Measurements from ENCODE around the gene AP1G2. TPM values are rescaled to one million over a fixed set of nuclear protein-coding genes. Genes with fewer than 3 reads are reported as not detected.

AP1G2 gene
- polyA plus RNA-seq, 1 of the 3 experiments (the other 2 are of a cell fraction), result 88.3 TPM

DNA sequence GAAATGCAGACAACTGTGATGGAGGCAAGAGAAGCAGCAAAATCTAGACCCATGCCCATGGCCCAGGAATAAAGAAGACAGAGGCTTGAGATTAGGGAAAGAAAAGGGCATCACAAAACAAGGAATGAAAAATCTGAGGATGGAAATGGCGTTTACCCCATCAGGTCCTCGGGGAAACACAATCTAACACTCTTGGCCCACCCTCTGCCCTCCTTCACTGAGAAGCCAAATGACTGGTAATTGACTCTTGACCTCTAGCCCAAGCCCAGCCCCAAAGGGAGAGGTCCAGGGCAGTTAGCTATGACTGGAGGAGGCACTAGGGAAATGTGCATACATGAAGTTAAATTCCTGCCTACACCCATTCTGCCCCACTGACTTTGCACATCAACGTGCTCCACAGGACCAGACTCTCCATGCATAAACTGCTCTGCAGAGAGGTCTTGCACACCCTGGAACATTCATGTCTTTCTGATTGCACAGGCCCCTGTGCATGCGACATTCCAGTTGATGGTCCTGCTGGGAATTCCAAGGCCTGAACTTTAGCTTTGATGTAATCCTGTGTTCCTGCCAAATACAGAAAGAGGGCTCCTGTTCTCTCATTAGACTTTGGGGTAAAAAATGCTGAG, 21.7 kb downstream of the AP1G2 start (continued):
- TF ChIP-seq, protein P1, sequence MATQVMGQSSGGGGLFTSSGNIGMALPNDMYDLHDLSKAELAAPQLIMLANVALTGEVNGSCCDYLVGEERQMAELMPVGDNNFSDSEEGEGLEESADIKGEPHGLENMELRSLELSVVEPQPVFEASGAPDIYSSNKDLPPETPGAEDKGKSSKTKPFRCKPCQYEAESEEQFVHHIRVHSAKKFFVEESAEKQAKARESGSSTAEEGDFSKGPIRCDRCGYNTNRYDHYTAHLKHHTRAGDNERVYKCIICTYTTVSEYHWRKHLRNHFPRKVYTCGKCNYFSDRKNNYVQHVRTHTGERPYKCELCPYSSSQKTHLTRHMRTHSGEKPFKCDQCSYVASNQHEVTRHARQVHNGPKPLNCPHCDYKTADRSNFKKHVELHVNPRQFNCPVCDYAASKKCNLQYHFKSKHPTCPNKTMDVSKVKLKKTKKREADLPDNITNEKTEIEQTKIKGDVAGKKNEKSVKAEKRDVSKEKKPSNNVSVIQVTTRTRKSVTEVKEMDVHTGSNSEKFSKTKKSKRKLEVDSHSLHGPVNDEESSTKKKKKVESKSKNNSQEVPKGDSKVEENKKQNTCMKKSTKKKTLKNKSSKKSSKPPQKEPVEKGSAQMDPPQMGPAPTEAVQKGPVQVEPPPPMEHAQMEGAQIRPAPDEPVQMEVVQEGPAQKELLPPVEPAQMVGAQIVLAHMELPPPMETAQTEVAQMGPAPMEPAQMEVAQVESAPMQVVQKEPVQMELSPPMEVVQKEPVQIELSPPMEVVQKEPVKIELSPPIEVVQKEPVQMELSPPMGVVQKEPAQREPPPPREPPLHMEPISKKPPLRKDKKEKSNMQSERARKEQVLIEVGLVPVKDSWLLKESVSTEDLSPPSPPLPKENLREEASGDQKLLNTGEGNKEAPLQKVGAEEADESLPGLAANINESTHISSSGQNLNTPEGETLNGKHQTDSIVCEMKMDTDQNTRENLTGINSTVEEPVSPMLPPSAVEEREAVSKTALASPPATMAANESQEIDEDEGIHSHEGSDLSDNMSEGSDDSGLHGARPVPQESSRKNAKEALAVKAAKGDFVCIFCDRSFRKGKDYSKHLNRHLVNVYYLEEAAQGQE (IDR thresholded peaks at IDR 0.05; ENCODE audit: low read depth, low read length), result no peak
- TF ChIP-seq GABPA (IDR thresholded peaks at IDR 0.05; ENCODE audit: low read depth) (no peak), POLR2AphosphoS5 (IDR thresholded peaks at IDR 0.05; ENCODE audit: low read depth, low read length) (no peak), TCF12 (IDR thresholded peaks at IDR 0.05) (no peak), EZH2phosphoT487 (IDR thresholded peaks at IDR 0.05; ENCODE audit: borderline replicate concordance, low read depth) (no peak)
- TF ChIP-seq, protein P2, sequence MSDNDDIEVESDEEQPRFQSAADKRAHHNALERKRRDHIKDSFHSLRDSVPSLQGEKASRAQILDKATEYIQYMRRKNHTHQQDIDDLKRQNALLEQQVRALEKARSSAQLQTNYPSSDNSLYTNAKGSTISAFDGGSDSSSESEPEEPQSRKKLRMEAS (IDR thresholded peaks at IDR 0.05; ENCODE audit: low read depth), result no peak
- TF ChIP-seq, protein P3, sequence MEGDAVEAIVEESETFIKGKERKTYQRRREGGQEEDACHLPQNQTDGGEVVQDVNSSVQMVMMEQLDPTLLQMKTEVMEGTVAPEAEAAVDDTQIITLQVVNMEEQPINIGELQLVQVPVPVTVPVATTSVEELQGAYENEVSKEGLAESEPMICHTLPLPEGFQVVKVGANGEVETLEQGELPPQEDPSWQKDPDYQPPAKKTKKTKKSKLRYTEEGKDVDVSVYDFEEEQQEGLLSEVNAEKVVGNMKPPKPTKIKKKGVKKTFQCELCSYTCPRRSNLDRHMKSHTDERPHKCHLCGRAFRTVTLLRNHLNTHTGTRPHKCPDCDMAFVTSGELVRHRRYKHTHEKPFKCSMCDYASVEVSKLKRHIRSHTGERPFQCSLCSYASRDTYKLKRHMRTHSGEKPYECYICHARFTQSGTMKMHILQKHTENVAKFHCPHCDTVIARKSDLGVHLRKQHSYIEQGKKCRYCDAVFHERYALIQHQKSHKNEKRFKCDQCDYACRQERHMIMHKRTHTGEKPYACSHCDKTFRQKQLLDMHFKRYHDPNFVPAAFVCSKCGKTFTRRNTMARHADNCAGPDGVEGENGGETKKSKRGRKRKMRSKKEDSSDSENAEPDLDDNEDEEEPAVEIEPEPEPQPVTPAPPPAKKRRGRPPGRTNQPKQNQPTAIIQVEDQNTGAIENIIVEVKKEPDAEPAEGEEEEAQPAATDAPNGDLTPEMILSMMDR (IDR thresholded peaks at IDR 0.05), result no peak

DNA sequence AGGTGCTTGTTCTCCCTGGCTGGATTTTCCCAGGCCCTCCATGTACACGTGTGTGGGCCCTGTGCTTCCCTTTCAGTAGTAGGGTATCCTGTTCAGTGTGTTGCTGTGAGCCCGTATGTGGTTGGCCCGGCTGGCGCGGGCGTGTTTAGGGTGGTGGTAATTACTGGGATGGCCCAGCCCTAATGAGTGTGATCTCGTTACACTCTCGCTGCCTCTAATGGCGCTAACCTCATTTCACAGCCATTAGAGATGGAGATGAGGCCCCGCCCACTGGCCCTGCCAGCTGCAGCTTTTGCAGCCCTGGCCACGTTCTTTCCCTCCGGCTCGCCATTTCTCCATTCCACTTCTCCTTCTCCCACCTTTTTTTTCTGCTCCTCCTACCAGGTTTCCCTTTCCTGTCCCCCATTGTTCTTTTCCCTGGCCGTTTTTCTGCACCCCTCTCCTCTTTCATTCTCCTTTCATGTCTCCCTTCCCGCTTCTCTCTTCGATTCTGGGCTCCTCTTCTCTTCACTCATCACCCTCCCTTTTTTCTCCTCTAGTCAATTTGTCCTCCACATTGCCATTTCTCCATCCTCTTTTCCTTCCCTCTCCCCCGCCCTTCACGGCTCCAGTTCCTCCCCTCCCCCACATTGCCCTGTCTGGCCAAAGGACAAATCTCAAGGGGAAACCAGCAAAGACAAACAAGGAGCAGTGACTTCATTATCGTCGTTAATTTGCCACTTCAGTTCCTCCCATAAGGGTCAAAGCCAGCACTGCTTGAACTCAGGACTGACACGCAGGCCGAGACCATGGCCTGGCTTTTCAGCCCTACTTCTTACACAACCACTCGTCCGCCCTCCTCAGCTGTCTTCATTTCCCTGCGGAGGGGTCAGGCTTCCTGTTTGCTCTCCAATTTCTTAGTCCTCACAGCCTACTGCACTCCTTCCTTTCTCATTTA, 22.8 kb downstream of the AP1G2 start:
- no peak overlapping the region for H3K4me3 ChIP-seq (ENCODE audit: low read depth in 2 of 2, low read length in 1 of 2)
- H3K27me3 ChIP-seq (ENCODE audit: insufficient read depth), result no peaks in the 10 kb centered on the region
- peaks cover 0 to 16% of the 10 kb centered on the region in 2 experiments; a peak in 2 of 4 replicates for H3K4me1 ChIP-seq (ENCODE audit: control insufficient read depth in 1 of 2, insufficient read depth in 2 of 2, low read depth in 1 of 2, low read length in 1 of 2)
- 83% methylated on average over 25 of the region's 25 CpGs for WGBS (ENCODE audit: low lambda C conversion rate)
- peak overlapping the region in 1 of 2 experiments; percentile 29; a peak in 1 of 4 replicates for H3K27ac ChIP-seq (ENCODE audit: low read depth in 2 of 2, low read length in 1 of 2)
- peaks cover 0 to 6% of the 10 kb centered on the region in 2 experiments for H3K36me3 ChIP-seq (replicated peaks in 1 of 2; ENCODE audit: control insufficient read depth in 1 of 2, insufficient read depth in 2 of 2, low read length in 1 of 2)
- CTCF ChIA-PET, result interaction anchor here (6.0 to 11.3 kb wide), 3 partner anchors 14 to 65 kb away, joined by 87 to 276 read pairs (median 136); partner anchors contain the start of gene THTPA
- no peaks in the 10 kb centered on the region for H3F3A ChIP-seq (replicated peaks; ENCODE audit: insufficient read depth)
- no peaks in the 10 kb centered on the region for H3K9me2 ChIP-seq
- no peak overlapping the region for H3K4me2 ChIP-seq
- H3K9ac ChIP-seq, result no peak overlapping the region
- H4K20me1 ChIP-seq (ENCODE audit: insufficient read depth), result no peaks in the 10 kb centered on the region
- no peak overlapping the region for H2AFZ ChIP-seq (ENCODE audit: low read depth)
- H3K9me3 ChIP-seq, result no peaks in the 10 kb centered on the region
- POLR2A ChIA-PET, result interaction anchor here (1.0 kb wide), 1 partner anchor 9 kb away, joined by 3 read pairs; no protein-coding TSS in a partner anchor
- no peaks in the 10 kb centered on the region for H3K79me2 ChIP-seq (ENCODE audit: insufficient read depth)
- DNase-seq, result no peak
- TF ChIP-seq, protein P4, sequence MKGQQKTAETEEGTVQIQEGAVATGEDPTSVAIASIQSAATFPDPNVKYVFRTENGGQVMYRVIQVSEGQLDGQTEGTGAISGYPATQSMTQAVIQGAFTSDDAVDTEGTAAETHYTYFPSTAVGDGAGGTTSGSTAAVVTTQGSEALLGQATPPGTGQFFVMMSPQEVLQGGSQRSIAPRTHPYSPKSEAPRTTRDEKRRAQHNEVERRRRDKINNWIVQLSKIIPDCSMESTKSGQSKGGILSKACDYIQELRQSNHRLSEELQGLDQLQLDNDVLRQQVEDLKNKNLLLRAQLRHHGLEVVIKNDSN (IDR thresholded peaks at IDR 0.05; ENCODE audit: borderline replicate concordance, low read depth), result no peak
- TF ChIP-seq RXRA (IDR thresholded peaks at IDR 0.05; ENCODE audit: borderline replicate concordance, low read depth) (no peak), SIN3A (IDR thresholded peaks at IDR 0.05; ENCODE audit: borderline replicate concordance, low read depth, low read length) (no peak), POLR2AphosphoS5 (IDR thresholded peaks at IDR 0.05; ENCODE audit: low read depth, low read length) (no peak), FOXM1 (IDR thresholded peaks at IDR 0.05; ENCODE audit: low read depth) (no peak), FOSL2 (IDR thresholded peaks at IDR 0.05; ENCODE audit: borderline replicate concordance, low read depth) (no peak), ELF1 (IDR thresholded peaks at IDR 0.05) (no peak), TEAD4 (IDR thresholded peaks at IDR 0.05; ENCODE audit: borderline replicate concordance, insufficient read depth) (no peak), JUND (IDR thresholded peaks at IDR 0.05) (no peak)
- TF ChIP-seq, protein P5, sequence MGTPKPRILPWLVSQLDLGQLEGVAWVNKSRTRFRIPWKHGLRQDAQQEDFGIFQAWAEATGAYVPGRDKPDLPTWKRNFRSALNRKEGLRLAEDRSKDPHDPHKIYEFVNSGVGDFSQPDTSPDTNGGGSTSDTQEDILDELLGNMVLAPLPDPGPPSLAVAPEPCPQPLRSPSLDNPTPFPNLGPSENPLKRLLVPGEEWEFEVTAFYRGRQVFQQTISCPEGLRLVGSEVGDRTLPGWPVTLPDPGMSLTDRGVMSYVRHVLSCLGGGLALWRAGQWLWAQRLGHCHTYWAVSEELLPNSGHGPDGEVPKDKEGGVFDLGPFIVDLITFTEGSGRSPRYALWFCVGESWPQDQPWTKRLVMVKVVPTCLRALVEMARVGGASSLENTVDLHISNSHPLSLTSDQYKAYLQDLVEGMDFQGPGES (IDR thresholded peaks at IDR 0.05; ENCODE audit: low read depth, low read length), result no peak
- TF ChIP-seq, protein P1 (IDR thresholded peaks at IDR 0.05; ENCODE audit: low read depth, low read length), result no peak
